Subcutaneous adipose tissue (tissue), 4 donors: ENCODE results near the gene CYGB. TPM values are rescaled to one million over a fixed set of nuclear protein-coding genes. Genes with fewer than 3 reads are reported as not detected.

ENCODE experiments used
- total RNA-seq, 4 donors: library from RNA; depleted of rRNA; stranded (reverse); fragments of >200 nt; gene quantifications; one replicate each; pipeline ENCODE4 v1.1.0, GENCODE V29; 2016
- TF ChIP-seq, protein P1 (sequence below): fragments of 450-650 bp; IDR thresholded peaks from one replicate; pipeline ENCODE4 v1.5.1; 2016; ENCODE audit warnings: low read depth, mild to moderate bottlenecking, control low read depth, antibody characterized with exemption, moderate library complexity

The CYGB gene
- total RNA-seq, 4 donors from 2014 or later, result 29.9 to 48.6 (median 40.3) TPM

DNA sequence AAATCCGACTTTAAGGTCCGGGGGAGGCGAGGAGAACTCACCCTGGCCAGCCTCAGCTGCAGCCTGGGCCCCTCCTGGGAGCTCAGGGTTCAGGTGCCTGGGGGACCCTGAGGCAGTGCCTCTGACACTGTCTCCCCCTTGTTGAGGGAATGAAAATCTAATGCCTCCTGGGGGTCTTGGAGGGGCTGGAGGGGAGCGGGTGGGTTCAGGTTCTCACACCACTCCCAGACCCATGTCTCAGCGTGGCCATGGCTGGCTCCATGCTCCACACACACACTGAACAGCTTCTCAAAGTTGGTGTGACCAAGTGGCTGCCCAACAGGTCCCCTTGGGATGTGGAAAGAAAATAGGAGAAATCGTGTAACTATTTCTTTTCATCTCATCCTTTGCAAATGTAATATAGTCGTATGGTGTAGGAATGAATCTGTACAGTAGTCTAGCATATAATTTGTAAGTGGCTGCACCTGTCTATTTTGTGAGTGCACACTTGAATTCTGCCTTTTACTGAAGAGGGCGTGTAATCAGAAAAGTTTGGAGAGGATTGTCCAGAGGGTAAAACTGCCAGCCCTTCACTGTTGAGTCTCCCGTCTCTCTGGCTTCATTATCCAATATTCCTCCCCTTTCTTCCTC lies 1.5 kb upstream of the CYGB start:
- TF ChIP-seq, protein P1, sequence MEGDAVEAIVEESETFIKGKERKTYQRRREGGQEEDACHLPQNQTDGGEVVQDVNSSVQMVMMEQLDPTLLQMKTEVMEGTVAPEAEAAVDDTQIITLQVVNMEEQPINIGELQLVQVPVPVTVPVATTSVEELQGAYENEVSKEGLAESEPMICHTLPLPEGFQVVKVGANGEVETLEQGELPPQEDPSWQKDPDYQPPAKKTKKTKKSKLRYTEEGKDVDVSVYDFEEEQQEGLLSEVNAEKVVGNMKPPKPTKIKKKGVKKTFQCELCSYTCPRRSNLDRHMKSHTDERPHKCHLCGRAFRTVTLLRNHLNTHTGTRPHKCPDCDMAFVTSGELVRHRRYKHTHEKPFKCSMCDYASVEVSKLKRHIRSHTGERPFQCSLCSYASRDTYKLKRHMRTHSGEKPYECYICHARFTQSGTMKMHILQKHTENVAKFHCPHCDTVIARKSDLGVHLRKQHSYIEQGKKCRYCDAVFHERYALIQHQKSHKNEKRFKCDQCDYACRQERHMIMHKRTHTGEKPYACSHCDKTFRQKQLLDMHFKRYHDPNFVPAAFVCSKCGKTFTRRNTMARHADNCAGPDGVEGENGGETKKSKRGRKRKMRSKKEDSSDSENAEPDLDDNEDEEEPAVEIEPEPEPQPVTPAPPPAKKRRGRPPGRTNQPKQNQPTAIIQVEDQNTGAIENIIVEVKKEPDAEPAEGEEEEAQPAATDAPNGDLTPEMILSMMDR, result no peak

DNA sequence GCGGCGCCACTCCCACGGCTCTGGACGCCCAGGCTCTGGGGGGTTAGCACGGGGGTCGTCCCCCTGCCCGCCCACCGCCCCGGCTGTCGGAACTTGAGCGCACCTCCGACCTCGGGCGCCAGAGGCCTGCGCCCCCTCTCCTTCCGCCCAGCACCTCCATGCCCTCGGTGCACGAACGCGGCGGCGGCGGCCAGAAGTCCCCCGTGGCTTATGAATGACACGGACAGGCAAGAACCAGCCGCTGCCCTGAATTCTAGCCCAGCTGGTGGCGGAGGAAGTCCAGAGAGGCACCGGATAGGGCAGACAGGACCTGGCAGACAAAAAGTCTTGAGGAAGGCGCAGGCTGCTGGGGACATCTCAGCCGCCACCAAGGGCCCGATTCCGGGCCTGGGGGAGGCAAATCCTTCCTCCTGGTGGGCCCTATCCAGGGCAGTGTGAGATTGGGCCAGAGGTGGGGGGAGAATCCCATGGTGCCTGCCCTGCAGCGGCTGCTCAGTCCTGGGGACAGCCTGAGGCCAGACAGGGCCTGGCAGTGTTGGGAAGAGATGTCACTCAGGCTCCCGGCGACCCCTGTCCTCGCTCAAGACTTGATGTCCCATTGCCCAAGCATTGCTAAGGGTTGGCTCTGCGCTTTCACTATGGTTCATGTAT lies 897 bp upstream of the CYGB start:
- TF ChIP-seq, protein P1, result no peak

DNA sequence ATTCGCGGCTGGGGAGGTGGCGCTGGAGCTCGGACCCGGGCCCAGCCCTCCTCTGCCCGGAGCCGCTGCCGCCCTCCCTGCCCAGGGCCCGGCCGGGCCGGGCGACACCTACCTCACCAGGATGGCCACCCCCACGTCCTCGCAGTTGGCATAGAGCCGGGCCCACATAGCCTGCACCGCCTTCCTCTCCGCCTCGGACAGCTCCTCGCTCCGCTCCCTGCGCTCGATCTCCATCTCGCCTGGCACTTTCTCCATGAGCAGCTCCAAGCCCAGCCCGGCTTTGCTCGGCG lies 276 bp downstream of the CYGB start:
- TF ChIP-seq, protein P1, result no peak

DNA sequence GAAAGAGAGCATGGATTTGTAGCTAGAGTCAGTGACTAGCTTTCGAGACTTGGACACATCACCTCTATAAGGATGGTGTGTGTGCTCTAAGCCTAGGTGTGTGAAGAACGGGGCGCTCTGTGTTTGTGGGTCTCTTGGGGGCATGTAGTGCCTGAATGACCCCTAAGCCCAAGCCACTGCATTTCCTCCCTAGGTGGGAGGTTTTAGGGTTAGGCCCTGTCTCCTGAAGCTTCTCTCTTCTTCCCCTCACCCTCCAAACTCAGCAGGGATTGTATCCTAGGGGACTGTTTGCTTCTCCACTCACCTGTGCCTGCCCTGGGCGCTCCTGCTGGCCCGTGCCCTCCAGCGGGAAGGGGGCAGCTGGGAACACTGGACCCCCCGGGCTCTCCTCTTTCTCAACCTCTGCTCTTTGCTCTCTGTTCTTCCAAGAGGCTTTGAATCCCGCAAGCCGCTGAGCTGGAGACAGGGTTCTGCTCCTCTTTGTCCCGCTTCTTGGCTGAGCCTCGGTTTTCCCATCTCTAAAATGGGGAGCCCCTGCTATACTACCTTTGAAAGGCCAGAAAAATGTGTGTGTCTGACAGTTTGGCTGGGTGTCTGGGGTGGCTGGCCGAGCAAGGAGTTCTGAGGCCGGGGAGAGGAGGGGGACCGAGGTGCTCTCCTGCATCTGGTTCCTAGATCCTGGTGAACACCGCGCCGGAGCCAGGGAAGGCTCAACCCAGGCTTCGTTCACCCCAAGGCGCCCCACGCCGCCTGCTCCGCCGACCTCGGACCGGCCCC lies 810 bp downstream of the CYGB start:
- TF ChIP-seq, protein P1, result no peak

DNA sequence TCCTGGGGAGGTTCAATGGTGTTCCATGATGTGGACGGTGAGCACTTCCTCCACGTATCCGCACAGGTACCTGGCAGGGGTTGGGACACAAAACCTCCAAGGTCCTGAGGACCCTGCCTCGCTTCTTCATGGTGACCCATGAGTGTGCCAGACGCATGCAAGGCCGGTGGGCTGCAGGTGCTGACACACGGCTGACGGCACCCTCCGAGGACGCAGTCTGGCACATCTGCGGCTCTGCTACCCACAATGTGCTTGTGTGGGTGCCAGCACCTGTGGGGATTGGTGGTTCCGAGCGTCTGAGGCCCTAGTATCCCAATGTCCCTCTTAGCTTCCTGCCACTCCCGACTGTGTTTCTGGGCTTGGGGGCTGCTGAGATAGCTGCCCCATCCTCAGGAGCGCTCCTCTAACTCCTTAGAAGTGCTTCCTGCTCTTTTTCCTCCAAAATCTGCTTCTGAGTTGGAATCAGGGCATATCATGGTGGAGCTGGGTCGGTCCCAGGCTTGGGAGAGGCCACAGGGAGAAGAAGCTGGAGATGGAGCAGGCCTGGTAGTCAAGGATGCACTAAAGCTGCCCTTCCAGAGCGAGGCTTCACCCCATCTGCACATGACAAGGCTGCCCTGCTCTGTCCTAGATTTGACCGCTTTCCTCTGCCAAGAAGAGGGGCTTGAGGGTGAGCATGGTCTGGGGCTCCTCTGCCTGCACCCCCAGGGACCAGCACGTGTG lies 1.6 kb downstream of the CYGB start:
- TF ChIP-seq, protein P1, result no peak

DNA sequence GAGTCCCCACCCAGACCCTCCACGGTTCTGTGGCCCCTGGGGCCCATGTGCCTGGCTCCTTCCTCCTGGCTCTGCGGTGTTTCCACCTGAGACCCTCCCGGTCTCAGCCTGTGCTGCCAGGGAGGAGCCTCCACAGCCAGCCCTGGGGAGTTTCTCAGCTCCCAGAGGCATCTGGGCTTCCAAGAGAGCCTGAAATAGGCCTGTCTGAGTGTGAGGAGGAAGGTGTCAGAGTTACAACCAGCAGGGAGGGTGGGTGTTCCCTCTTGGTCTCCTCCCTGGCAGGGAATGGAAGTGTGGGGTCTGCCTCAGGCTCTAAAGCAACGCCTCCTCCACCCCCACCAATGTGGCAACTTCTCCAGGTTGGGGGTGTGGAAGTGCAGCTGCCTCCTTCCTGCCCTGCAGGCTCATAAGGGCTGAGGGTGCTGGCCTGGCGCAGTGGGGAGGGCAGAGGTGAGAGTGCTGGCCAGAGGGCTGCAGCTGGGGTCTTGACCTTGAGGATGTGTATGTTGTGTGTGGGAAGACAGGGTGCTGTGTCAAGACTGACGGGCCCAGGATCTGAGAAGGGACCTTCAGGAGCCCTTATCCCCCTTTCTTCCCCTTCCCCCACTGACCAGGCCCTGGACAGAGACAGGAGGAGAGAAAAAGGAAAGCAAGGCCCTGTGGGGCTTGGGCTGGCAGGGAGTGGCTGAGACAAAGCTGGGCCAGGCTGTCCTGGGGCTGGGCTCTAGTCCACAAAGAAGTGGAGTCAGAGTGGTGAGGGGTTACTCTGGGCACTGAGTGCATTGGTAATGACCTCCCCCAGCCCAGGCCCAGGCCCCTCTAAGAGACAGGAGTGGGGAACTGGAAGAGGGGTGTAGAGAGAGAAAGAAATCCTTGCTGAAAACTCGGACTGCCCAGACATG lies 2.4 kb downstream of the CYGB start:
- TF ChIP-seq, protein P1, result no peak
